ENCODE measurements around the gene APLN.

Gene APLN

GRCh38 chrX:129597905-129598304 lies 56.9 kb downstream of the APLN start:
- DNase-seq (ENCODE audit: low read depth in 3 of 3) = no peak

GRCh38 chrX:129596077-129596476 lies 58.7 kb downstream of the APLN start:
- no peak for DNase-seq (ENCODE audit: low read depth in 3 of 3)

Data from stimulated activated CD4-positive, alpha-beta T cell treated with anti-CD3 and anti-CD28 coated beads, TNF-alpha, amount 100 ng/mL, for 4 hours (primary cell).